HS-5 (cell line): ENCODE measurements around the gene NATD1.
"Not testable (repeated sequence)": the region's sequence is repeated elsewhere in the genome, so short reads cannot be mapped to it uniquely, and the experiment has no call there.

ENCODE experiments used
- DNase-seq: peaks from one replicate; pipeline ENCODE4 v3.0.0-alpha.2; 2012; ENCODE audit warnings: low read depth

NATD1 gene

DNA sequence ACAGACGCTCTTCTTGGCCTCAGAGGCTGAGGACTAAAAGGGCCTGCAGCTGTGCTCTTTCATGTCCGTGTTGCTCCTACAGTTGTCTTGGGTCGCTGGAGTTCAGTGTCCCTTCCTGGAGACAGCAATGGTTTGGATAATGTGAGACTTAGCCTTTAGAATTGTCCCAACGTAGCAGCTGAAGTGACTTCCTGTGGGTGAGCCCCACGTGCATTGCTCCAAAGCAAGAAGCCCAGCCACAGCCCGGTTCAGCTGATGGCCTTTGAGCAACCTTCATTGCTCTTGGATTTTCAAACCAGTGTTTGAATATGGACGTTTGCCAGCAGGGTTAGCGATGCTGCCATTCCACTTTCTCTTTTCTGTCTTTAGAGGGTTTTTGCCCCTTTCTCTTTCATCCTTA is 59.0 kb downstream of the NATD1 start:
- no peak for DNase-seq

DNA sequence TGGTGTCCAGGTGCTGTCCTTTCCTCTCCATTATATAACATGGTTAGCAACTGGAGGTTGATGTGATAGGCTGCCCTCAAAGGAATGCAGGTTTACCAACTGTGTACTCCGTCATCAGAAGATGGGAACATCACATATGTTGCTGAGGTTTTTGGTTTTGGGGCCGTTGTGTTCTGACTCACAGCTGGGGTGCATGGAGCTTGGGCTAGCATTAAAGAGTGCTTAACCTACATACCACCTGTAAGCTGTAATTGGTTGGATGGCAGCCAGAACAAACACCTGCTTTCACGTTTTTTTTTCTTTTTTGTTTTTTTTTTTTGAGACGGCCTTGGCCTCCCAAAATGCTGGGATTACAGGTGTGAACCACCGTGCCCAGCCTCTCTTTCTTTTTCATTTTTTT is 60.2 kb downstream of the NATD1 start:
- no peak for DNase-seq

DNA sequence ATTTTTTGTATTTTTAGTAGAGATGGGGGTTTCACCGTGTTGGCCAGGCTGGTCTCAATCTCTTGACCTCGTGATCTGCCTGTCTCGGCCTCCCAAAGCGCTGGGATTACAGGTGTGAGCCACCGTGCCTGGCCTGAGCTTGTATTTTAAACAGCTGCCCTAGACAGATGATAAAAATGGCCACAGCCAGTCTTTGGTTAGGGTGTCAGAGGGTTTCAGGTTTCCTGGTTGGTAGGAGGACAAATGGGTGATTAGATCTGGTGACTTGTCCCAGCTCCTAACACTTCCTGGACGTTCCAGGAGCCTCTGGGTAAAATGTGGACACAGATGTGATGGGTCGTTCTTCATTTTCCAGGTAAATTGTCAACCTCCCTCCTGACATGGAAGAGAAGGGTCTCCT is 60.8 kb downstream of the NATD1 start:
- not testable (repeated sequence) for DNase-seq

DNA sequence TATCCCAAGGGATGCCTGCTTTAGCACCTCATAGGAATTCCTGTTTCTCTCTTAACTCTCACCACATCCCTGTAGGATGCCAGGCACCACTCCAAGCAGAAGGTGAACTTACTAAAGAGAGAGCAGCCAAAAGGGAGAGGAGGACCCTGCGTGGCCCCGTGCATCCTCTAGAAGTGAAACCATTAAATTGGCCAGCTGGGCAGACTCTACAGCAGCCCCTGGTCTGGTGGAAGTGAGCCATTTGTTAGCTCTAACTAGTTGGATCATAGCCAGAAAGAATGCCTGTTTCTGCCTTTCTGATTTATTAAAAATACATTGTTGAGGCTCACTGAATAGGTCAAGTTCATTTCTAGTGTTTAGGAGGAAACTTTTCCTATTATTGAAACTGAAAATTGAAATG is 61.5 kb downstream of the NATD1 start:
- DNase-seq = no peak

DNA sequence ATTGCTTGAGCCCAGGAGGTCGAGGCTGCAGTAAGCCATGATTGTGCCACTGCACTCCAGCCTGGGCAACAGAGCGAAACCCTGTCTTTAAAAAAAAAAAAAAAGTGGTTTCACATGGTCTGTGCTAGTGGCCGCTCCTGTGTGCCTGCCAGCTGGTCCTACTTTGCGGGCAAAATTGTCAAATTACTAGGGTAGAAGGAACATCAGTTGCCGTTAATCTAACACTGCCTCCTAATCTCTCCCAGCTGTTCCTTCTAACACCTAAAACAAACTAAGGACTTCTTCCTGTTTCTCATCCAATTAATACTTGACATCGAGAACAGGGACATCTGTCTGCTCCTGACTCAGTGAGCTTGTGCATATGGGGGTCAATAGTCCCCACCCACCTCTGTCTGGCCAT is 63.1 kb downstream of the NATD1 start:
- no peak for DNase-seq

DNA sequence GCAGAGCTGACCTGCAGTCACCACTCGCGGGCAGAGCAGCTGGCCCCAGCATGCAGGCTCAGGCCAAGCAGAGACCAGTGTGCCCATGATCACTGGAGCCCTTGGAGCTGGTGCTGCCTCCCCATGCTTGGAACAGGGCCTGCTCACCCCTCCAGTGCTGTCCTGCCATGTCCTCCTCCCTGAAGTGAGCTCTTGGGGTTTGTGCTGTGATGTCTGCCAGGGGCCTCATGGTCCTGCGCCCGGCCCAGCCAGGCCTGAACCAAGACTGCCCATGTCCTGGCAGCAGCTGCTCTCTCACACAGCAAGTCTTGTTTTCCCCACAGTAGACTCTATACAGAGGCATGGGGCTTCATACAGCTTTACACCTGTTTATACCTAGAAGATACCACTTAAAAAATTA is 63.8 kb downstream of the NATD1 start:
- no peak for DNase-seq
